Activated T-cell treated with anti-CD3 and anti-CD28 coated beads, Interleukin-2, amount 50 U/mL, for 72 hours (primary cell): ENCODE measurements around the gene DSC1. TPM values are rescaled to one million over a fixed set of nuclear protein-coding genes. Genes with fewer than 3 reads are reported as not detected.

Experiments
- ATAC-seq, 2 donors: fragments of 150-1000 bp; cut with Tn5 transposase; replicated peaks in 1 of 2; 2 replicates each; pipeline ENCODE4 v1.10.0; 2021; ENCODE audit warnings: moderate library complexity in 2 of 2, mild to moderate bottlenecking in 1 of 2
- DNase-seq, 2 donors: peaks; one replicate each; pipeline ENCODE4 v3.0.0; 2021 to 2022; ENCODE audit warnings: mixed read lengths in 1 of 2
- H3K27ac Mint-ChIP-seq: one replicate; pipeline ENCODE4 v1.8.0; 2022; ENCODE audit warnings: mild to moderate bottlenecking, moderate library complexity, mixed read lengths
- H3K27me3 Mint-ChIP-seq: one replicate; pipeline ENCODE4 v1.8.0; 2022; ENCODE audit warnings: low read depth, mixed read lengths
- H3K36me3 Mint-ChIP-seq, 2 donors: one replicate each; pipeline ENCODE4 v1.8.0; 2022; ENCODE audit warnings: mixed read lengths in 2 of 2, mild to moderate bottlenecking in 1 of 2; ENCODE audit not compliant: insufficient read depth in 2 of 2
- H3K4me1 Mint-ChIP-seq: one replicate; pipeline ENCODE4 v1.8.0; 2022; ENCODE audit warnings: low read depth, mixed read lengths
- H3K4me3 Mint-ChIP-seq, 2 donors: one replicate each; pipeline ENCODE4 v1.8.0; 2022; ENCODE audit warnings: mild to moderate bottlenecking in 2 of 2, mixed read lengths in 2 of 2, moderate library complexity in 2 of 2
- H3K9me3 Mint-ChIP-seq, 2 donors: one replicate each; pipeline ENCODE4 v1.8.0; 2022; ENCODE audit warnings: mixed read lengths in 2 of 2
- total RNA-seq, 2 donors: library from RNA; stranded (reverse); gene quantifications; one replicate each; pipeline ENCODE4 v1.2.3, GENCODE V29; 2022

Gene DSC1
- total RNA-seq, 2 donors from 2014 or later = 0.19 TPM; not detected in 1

DNA sequence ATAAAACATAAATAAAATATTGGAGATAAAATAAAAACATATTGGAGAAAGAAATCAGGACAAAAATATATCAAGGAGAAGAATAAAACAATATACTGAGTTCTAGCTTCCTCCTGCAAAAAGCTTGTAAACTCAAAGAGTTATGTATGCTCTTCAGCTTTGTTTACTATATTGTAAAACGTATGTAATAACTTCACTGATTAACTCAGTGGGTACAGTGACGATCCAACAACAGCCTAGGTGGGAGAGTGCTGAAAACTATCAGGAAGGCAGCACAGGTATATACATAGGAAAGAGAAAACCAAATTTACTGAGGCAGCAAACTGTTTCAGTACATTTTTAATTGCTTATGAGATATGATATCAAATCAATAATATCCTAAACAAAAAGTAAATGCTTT, 68.8 kb downstream of the DSC1 start:
- peaks cover 6 to 11% of the 10 kb centered on the region in 2 donors for H3K9me3 Mint-ChIP-seq
- DNase-seq (no peak), ATAC-seq (no peak)
- no peak overlapping the region for H3K4me3 Mint-ChIP-seq
- H3K27me3 Mint-ChIP-seq = peaks cover 4% of the 10 kb centered on the region
- H3K36me3 Mint-ChIP-seq = no peaks in the 10 kb centered on the region
- H3K27ac Mint-ChIP-seq = no peak overlapping the region
- no peaks in the 10 kb centered on the region for H3K4me1 Mint-ChIP-seq

DNA sequence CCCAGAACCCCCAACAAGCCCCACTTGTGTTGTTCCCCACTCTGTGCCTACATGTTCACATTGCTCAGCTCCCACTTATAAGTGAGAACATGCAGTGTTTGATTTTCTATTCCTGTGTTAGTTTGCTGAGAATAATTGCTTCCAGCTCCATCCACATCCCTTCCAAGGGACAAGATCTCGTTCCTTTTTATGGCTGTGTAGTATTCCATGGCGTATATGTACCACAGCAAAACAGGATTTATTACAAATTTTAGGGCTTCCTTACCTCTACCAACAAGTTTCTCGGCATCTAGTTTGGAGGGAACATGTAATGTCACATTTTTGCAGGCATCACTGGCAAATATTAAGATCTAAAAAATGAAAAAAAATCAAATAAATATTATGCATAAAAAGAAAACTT, 69.4 kb downstream of the DSC1 start:
- no peak for DNase-seq
- Mint-ChIP-seq H3K4me3 (no peak overlapping the region), H3K27me3 (no peaks in the 10 kb centered on the region), H3K4me1 (no peaks in the 10 kb centered on the region), H3K27ac (no peak overlapping the region), H3K9me3 (peaks cover 6 to 9% of the 10 kb centered on the region in 2 donors), H3K36me3 (no peaks in the 10 kb centered on the region)
- no peak for ATAC-seq

DNA sequence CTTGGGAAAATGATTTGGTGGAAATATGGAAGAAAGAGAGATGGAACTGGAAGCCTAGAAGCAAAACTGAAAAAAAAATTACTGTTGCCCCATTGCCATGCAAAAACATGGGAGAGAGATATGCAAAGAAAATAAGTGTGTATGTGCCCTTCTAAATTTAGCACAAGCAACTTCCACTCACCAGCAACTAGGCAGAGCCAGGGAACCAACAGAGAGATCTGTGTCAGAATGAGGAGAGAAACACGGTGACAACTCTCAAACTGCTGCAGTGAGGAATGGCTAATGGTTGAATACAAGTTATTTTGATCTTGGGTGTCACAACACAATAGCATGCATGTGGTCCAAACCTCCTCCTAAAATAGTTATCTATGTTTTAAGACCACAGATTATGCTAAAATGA, 71.3 kb downstream of the DSC1 start:
- Mint-ChIP-seq H3K27me3 (no peaks in the 10 kb centered on the region), H3K27ac (no peak overlapping the region), H3K36me3 (no peaks in the 10 kb centered on the region), H3K9me3 (peaks cover 6 to 9% of the 10 kb centered on the region in 2 donors), H3K4me1 (no peaks in the 10 kb centered on the region), H3K4me3 (no peak overlapping the region)
- DNase-seq (no peak), ATAC-seq (no peak)

DNA sequence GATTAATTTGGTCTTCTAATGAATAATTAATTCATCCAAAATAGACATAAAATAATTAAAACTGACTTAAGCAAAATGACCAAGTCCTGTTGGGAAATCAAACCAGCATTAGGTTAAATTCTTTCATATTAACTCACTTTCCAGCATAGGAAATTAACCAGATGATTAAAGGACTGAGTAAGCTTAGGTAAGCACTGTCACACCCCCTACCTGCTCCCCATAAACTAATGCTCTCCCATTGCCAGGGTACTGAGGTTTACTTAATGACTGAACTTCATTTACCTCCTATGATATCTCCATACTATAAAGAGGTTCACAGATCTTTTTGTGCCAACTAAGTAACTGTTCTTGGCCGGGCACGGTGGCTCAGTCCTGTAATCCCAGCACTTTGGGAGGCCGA, 74.1 kb downstream of the DSC1 start:
- no peak overlapping the region for H3K4me3 Mint-ChIP-seq
- no peaks in the 10 kb centered on the region for H3K27me3 Mint-ChIP-seq
- no peaks in the 10 kb centered on the region for H3K36me3 Mint-ChIP-seq
- DNase-seq = no peak
- no peak for ATAC-seq
- no peaks in the 10 kb centered on the region for H3K4me1 Mint-ChIP-seq
- H3K9me3 Mint-ChIP-seq = peaks cover 3 to 6% of the 10 kb centered on the region in 2 donors
- H3K27ac Mint-ChIP-seq = no peak overlapping the region

DNA sequence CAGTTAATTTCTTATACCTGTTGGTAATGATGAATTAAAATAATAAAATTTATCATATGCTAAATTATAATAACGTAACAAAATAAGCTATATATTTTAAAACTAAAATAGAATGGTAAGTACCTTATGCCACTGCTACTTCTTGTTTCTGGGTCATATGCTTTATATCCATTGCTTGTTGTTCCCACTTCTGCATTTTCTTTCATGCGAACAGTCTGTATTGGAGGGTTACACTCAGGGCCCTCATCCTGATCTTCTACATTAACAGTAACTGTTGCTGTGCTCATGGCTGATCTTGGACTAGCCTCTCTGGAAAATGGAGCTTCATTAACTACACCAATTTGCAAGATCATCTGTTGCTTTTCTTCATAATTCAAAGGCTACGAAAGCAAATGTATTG, 82.7 kb downstream of the DSC1 start:
- Mint-ChIP-seq H3K27ac (no peak overlapping the region), H3K36me3 (no peaks in the 10 kb centered on the region), H3K9me3 (peaks cover 2 to 7% of the 10 kb centered on the region in 2 donors), H3K4me3 (no peak overlapping the region), H3K4me1 (no peaks in the 10 kb centered on the region), H3K27me3 (no peaks in the 10 kb centered on the region)
- ATAC-seq = no peak
- DNase-seq = no peak

Other genes with a start within 250 kb of the DSC1 start
- gene DSC3, start 120.1 kb downstream of the DSC1 start, total RNA-seq = not detected
- gene DSC2, start 60.4 kb downstream of the DSC1 start, total RNA-seq = not detected
- not detected for gene DSG1, start 155.3 kb upstream of the DSC1 start, total RNA-seq
- gene DSG4, start 213.9 kb upstream of the DSC1 start, total RNA-seq = not detected